ENCODE results near the gene EYS.
"Not testable (repeated sequence)": the region's sequence is repeated elsewhere in the genome, so short reads cannot be mapped to it uniquely, and the experiment has no call there.

EYS gene

DNA sequence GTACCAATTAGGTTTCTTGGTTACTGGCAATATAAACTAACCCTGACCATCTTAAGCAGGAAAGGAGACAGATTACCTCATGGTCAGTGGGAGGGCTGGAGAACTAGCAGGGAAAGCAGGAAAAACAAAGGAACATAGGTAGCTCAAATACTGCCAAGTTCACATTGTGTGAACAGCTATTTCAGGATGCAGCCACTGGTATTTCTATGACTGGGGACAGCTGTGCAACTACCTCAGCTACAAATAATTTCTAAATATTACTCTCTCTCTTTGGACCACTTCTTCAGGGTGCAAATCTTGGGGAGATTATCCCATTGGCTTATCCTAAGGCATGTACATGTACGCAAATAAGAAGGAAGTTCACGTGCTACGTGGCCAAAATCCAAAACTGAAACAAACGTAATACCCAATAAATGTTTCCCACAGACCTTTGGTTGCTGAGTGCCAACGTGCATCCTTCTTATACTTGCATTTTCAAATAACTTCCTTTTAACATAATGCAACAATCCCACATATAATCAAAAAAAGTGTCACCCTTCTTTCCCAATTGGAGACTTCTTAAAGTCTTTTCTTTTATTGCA, 1890.5 kb downstream of the EYS start:
- no peak for DNase-seq (ENCODE audit: low read depth)

DNA sequence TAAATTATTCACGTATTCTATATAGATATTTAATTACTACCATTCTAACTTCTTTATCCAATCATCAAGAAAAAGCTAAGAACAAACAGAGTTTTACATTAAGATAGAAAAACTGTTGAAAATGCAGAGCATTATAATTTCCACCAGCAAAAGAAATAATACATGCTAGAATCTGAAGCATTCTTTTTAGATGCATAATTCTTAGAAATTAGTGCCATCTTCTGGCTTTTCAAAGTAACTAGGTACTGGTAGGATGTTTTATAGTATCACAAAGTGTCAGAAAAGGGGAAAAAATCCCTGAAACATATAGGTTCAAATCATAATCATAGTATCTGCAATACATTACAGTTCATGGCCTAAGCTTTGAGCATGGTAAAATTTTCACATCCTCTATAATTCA, 1892.6 kb downstream of the EYS start:
- DNase-seq (ENCODE audit: low read depth), result no peak

DNA sequence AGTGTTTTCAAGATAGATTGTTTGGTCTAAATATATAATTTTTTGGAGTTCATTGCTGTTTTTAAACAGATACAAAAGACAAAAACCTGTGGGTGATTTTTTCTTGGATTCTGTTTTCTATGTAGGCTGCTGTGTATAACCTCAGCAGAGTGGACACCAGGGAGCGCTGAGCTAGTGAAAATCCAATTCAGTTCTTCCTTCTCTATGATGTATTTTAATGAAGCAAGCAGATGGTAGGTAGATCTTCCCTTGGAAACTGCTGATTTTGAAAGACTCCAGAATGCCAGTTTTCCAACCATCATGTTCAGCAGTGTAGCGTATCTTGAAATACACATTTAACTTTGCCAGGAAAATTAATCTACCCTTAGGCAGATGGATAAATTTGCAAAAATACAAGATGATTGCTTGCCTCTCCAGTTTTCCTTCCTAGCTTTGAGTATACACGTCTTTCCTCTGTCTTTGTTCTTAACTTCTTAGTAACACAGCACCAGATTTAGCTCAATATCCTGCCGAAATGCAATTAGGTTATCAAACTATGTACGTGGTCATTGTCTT, 1893.4 kb downstream of the EYS start:
- no peak for DNase-seq (ENCODE audit: low read depth)

- DNase-seq (ENCODE audit: low read depth), result no peak
Measured at GRCh38 chr6:63808576-63808975, 1898.5 kb downstream of the EYS start.

DNA sequence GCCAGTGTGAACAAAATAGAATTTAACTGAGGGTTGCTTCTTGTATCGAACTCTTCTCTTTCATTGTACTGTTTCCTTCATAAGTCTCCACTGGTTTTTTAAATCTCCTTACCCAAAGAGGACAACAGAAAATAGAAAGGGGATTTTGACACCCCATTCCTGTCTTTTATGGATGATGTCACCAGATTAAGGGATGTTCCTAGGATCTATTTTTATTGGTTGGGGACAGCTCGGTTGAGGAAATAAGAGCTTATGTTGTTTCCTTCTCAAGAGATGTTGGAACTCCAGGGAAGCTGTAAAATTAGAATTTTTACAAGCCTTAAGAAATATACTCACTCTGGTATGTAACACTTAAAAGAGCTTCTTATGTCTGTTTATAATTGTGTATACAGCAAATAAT, 1900.0 kb downstream of the EYS start:
- no peak for DNase-seq (ENCODE audit: low read depth)

DNA sequence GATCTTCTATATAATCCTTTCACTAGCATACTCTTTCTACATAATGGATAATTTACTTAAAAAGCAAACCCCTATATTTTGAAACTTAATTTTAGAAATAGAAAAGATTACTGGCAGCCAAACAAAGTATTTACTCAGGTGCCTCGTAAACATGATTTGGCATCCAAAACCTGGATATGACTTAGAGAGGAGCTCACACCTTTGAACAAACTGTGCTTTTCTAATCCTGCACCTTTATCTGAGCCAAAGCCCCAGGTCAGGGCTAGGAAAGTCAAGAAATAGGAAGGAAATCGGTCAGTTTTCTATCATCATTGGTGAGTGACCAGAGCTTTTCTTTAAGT, 1900.5 kb downstream of the EYS start:
- DNase-seq (ENCODE audit: low read depth), result no peak

DNA sequence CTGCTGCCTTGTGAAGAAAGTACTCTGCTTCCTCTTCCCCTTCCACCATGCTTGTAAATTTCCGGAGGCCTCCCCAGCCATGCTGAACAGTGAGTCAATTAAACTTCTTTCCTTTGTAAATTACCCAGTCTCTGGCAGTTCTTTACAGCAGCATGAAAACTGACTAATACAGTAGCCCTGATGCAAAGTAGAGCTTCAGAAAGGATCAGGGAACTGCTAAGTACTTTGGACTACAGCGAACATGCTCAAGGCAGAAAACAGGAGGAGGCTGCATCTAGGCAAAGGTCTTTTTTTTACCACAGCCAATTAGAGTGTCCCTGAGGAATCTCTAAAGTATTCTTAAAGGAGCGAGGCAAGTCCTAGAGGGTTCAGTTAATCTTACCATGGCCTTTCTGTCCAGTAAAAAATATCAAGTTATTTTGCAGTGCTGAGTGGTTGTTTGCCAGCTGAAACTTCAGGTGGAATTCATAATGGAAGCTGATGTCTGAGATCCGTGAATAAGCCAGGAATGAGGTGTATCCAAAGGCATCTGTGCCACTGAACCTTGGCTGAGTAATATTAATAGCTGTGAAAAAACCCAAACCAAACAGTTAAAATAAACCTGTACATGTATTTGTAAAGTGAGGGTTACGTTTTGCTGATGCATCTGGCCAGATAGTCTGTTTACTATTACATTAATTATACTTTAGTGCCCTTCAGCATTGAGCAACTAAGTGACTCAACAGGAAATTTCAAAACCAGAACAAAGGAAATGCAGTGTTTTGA, 1901.0 kb downstream of the EYS start:
- DNase-seq (ENCODE audit: low read depth), result no peak

- DNase-seq (ENCODE audit: low read depth), result no peak
Measured at GRCh38 chr6:63805345-63805744, 1901.7 kb downstream of the EYS start.

GRCh38 chr6:63804381-63804956, 1902.6 kb downstream of the EYS start:
- DNase-seq (ENCODE audit: low read depth), result no peak

- no peak for DNase-seq (ENCODE audit: low read depth)
Measured at GRCh38 chr6:63803371-63803770, 1903.7 kb downstream of the EYS start.

DNA sequence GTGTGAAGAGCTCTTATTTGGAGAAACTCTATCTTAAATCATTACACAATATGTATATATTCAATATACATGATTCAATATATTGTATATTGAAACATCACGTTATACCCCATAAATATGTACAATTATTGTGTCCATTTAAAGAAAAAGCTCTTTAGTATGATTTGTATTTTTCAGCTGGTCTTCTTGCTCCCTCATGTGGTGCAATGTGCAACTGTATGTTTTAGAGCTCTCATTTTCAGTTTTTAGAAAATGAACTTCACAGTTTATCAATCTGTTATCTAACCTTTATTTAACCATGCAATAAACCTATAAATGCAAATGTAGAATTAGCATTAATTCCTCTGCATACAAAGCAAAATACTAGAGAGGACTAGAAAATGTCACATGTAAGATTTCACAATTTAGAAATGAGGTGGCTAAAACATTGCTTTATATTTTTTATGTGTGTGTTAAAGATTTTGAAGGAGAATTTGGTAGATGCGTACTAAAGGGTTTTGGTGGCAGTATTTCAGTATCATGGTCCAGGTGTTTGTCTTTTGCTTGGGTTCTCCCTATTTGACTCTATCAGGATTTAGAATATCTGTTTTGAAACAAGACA, 1904.3 kb downstream of the EYS start:
- DNase-seq (ENCODE audit: low read depth), result no peak

- not testable (repeated sequence) for DNase-seq (ENCODE audit: low read depth)
Measured at GRCh38 chr6:63800386-63800785, 1906.6 kb downstream of the EYS start.

DNA sequence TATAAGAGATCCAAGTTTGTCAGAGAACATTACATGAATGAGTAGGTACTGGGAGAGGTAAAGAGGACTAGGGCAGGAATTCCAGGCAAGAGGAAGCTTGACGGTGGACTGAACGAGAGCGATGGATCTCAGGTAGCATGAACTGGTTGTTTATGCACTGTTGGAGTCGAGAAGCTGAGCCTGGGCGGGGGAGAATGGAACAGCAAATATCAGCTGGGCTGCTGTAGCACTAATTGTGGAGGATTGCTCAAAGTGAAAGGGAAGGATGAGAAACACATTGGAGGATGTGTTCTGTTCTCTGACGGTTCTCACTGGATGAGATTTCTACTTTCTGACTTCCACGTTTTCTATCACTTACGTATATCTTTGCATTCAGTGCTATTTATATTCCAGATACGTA, 1907.2 kb downstream of the EYS start:
- no peak for DNase-seq (ENCODE audit: low read depth)

GRCh38 chr6:63799313-63799712, 1907.7 kb downstream of the EYS start:
- no peak for DNase-seq (ENCODE audit: low read depth)

DNA sequence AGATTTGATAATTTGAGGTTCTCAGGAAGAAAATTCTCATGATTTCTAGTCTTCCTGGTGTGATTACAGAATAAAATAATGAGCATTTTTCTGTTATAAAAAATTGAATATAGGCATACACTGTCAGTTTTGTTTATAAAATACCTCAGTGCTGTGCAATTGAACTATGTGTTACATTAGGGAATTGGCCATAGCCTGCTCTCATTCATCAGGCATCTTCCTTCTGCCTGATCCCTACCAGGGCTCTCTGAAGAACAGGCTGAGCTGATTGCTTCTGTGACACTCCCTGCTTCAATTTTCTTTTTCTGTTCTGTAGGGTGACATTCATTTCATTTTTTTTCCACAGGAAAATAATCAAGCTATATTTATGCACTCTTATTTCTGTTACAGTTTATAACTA, 1908.6 kb downstream of the EYS start:
- no peak for DNase-seq (ENCODE audit: low read depth)

- no peak for DNase-seq (ENCODE audit: low read depth)
Measured at GRCh38 chr6:63797721-63798120, 1909.3 kb downstream of the EYS start.

DNA sequence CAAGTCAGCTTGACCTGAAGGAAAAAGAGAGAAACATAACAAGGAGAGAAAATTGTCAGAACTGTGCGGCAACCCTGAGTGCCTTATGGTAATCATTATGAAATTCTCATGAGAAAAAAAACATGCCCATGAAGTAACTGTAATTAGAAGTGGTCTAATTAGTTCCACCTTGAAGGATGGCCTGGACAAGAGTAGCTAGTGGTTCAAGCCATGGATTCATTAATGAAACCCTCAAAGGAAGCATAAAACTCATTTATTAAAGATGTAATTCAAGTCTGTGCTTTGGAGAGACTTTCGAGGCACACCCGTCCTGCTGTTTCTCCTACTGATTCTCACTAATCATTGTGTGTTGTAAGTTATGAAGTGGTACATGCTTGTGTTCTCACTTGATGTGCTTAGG, 1911.2 kb downstream of the EYS start:
- DNase-seq (ENCODE audit: low read depth), result no peak

DNA sequence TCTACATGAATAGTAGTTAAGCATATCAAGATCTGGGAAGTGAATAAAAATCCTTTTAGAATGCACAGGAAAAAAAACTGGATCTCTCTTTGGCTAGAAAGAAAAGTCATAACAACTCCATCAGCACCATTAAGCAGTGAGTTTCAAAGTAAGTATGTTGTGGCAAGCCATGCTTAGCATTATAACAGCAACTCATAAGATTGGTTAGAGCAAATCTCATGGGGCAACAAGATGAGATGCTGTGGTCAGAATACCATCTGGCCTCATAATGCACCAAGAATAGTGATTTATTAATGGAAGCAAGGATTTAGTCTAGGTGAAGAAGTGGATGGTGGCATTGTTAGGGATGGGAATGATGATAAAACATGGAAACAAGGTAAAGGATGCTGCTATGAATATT, 1912.0 kb downstream of the EYS start:
- no peak for DNase-seq (ENCODE audit: low read depth)

GRCh38 chr6:63793465-63794137, 1913.4 kb downstream of the EYS start:
- DNase-seq (ENCODE audit: low read depth), result no peak

DNA sequence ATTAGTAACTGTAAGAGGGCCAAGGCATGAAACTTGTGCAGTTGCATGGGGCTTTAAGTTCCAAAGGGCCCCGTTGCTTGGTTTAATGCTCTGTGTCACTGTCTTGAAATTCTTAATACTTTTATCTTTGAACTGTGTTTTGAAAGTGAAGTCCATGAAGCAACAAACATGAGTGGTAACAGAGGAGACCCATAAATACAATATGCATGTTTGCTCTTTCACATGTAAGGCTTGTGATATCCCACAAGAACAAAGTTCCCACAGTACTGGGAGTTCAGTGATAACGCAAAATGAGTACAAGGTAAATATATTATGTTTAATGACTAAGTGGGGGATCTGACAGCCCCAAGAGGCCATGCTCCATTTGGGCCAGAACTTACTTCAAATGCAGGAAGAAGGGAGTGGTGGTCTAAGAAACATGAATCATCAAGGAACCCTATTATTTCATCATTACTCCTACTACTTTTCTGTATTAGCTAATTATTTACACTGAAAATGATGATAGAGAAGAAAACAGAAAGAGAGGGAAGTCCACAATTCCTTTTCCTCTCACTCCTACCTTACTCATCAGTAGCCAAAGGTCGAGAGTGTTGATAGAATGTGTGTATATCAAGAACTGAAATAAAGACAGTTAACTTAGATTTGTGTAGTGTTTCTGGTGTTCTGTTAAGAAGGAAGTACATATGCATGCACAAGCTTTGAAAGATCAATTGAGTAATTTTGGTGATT, 1914.1 kb downstream of the EYS start:
- DNase-seq (ENCODE audit: low read depth), result no peak

DNA sequence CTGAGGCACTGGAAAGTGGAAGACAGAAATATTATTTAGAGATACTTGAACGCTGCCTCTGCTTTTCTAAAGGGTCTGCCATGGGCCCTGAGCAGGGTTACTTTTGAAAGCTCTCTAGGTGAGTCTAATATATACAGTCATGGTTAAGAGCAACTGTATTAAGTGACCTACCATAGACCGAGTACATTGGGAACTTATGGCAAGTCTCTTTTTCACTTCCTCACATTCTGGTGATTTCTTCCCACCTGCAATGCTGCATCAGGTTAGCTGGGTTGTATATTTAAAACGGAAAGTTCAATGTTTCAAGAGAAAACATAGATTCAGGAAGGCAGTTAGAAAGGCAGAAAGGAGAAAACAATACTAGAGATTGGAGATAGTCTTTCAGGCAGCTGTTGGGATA, 1916.7 kb downstream of the EYS start:
- no peak for DNase-seq (ENCODE audit: low read depth)

- no peak for DNase-seq (ENCODE audit: low read depth)
Measured at GRCh38 chr6:63789699-63790098, 1917.3 kb downstream of the EYS start.

Data from stimulated activated CD8-positive, alpha-beta memory T cell treated with anti-CD3 and anti-CD28 coated beads, Interleukin-4, amount 100 ng/mL, for 24 hours (primary cell).